Keratinocyte (primary cell): ENCODE measurements around the gene CA11. TPM values are rescaled to one million over a fixed set of nuclear protein-coding genes. Genes with fewer than 3 reads are reported as not detected.

Source experiments
- DNase-seq: peaks from one replicate; pipeline ENCODE4 v3.0.0-alpha.2; 2011; ENCODE audit warnings: low read depth, missing footprints, low spot score
- FAIRE-seq: peaks from 2 replicates; lab custom pipeline; 2011; peaks lifted over from hg19 to GRCh38; lab: Jason Lieb, UNC
- H2AFZ ChIP-seq: 2 replicates; pipeline ENCODE4 v1.6.0; 2012; ENCODE audit warnings: low read length, control low read depth, inconsistent platforms; ENCODE audit not compliant: control insufficient read depth
- H3K27ac ChIP-seq: 2 replicates; pipeline ENCODE4 v1.5.1; 2011; ENCODE audit warnings: low read length; ENCODE audit not compliant: control insufficient read depth, insufficient read depth
- H3K27me3 ChIP-seq: 3 replicates; pipeline ENCODE4 v1.6.0; 2011; ENCODE audit warnings: low read length; ENCODE audit not compliant: control insufficient read depth, insufficient read depth; ENCODE audit errors: extremely low read depth
- H3K36me3 ChIP-seq, 2 experiments: 2 replicates in 1 of 2; 3 replicates in 1 of 2; pipeline ENCODE4 v1.5.1; 2011; ENCODE audit warnings: low read length in 2 of 2, mild to moderate bottlenecking in 1 of 2; ENCODE audit not compliant: control insufficient read depth in 2 of 2, insufficient read depth in 2 of 2; ENCODE audit errors: extremely low read depth in 1 of 2
- H3K4me1 ChIP-seq: 3 replicates; pipeline ENCODE4 v1.5.1; 2011; ENCODE audit warnings: low read length; ENCODE audit not compliant: control insufficient read depth, insufficient read depth; ENCODE audit errors: extremely low read depth
- H3K4me2 ChIP-seq: 3 replicates; pipeline ENCODE4 v1.6.0; 2011; ENCODE audit warnings: low read depth, low read length; ENCODE audit not compliant: control insufficient read depth, insufficient read depth; ENCODE audit errors: extremely low read depth
- H3K4me3 ChIP-seq, 3 experiments: fragments of 200-600 bp in 1 of 3; sonication (generic) in 1 of 3; 2 replicates in 2 of 3; 3 replicates in 1 of 3; pipeline ENCODE4 v1.5.1; 2011 to 2016; ENCODE audit warnings: low read length in 3 of 3, mild to moderate bottlenecking in 3 of 3, control low read depth in 2 of 3, inconsistent platforms in 1 of 3, low read depth in 1 of 3, mixed read lengths in 1 of 3, mixed run types in 1 of 3, moderate library complexity in 1 of 3; ENCODE audit not compliant: control insufficient read depth in 2 of 3, insufficient read depth in 2 of 3; ENCODE audit errors: extremely low read depth in 1 of 3
- H3K79me2 ChIP-seq: 2 replicates; pipeline ENCODE4 v1.6.0; 2012; ENCODE audit warnings: low read length; ENCODE audit not compliant: control insufficient read depth, insufficient read depth
- H3K9ac ChIP-seq: 3 replicates; pipeline ENCODE4 v1.6.0; 2011; ENCODE audit warnings: low read length; ENCODE audit not compliant: control insufficient read depth, insufficient read depth; ENCODE audit errors: extremely low read depth
- H3K9me1 ChIP-seq: 3 replicates; pipeline ENCODE4 v1.6.0; 2011; ENCODE audit warnings: low read length; ENCODE audit not compliant: control insufficient read depth, insufficient read depth; ENCODE audit errors: extremely low read depth
- H3K9me3 ChIP-seq: 2 replicates; pipeline ENCODE4 v1.5.1; 2012; ENCODE audit warnings: low read depth, low read length; ENCODE audit not compliant: control insufficient read depth
- H4K20me1 ChIP-seq: 3 replicates; pipeline ENCODE4 v1.6.0; 2011; ENCODE audit warnings: low read length; ENCODE audit not compliant: control insufficient read depth, insufficient read depth; ENCODE audit errors: extremely low read depth
- EZH2 ChIP-seq: IDR thresholded peaks from one replicate; pipeline ENCODE4 v1.6.1; 2012; ENCODE audit warnings: inconsistent platforms, mild to moderate bottlenecking, low read length, moderate library complexity
- dilution Hi-C: fragments of 300-500 bp; cut with MboI; formaldehyde crosslinking; loops from one replicate; pipeline ENCODE4 v1.7.0; 2020; ENCODE audit warnings: low sequenced_read_pairs; ENCODE audit not compliant: extremely low pct_ligation_motif_present
- polyA plus RNA-seq, 5 experiments: library from polyadenylated mRNA; depleted of rRNA in 3 of 5; stranded (reverse) in 3 of 5; stranded (forward) in 1 of 5; unstranded in 1 of 5; fragments of >200 nt; gene quantifications; 1 replicate in 1 of 5; 2 replicates in 3 of 5; 3 replicates in 1 of 5; pipeline versions ENCODE4 v1.2.1 to v1.2.3, GENCODE V29; 2011 to 2012; ENCODE audit warnings: missing spikeins in 2 of 5, low read depth in 1 of 5, low replicate concordance in 1 of 5
- TF ChIP-seq, protein P1 (sequence below), 3 experiments: IDR thresholded peaks in 1 of 3; conservative IDR thresholded peaks in 1 of 3; optimal IDR thresholded peaks in 1 of 3; 2 replicates in 2 of 3; 3 replicates in 1 of 3; pipeline versions ENCODE3 to v1.5.1; 2011; ENCODE audit warnings: low read length in 3 of 3, mild to moderate bottlenecking in 3 of 3, moderate library complexity in 2 of 3, control low read depth in 1 of 3, inconsistent platforms in 1 of 3; ENCODE audit not compliant: insufficient read depth in 2 of 3; ENCODE audit errors: extremely low read depth in 1 of 3

CA11 gene
- polyA plus RNA-seq, 1 donor (not counting 4 experiments of a cell fraction or from before 2014, with no cell fraction given): 1.6 TPM

GRCh38 chr19:48673436-48674100 lies 27.6 kb upstream of the CA11 start:
- DNase-seq: no peak
- Histone ChIP-seq H3K4me1 (no peaks in the 10 kb centered on the region), H3K36me3 (no peaks in the 10 kb centered on the region), H4K20me1 (no peaks in the 10 kb centered on the region), H2AFZ (no peak overlapping the region), H3K27ac (no peak overlapping the region), H3K9ac (no peak overlapping the region), H3K27me3 (no peaks in the 10 kb centered on the region), H3K9me1 (no peaks in the 10 kb centered on the region), H3K79me2 (no peaks in the 10 kb centered on the region), H3K4me2 (no peak overlapping the region), H3K9me3 (no peaks in the 10 kb centered on the region), H3K4me3 (no peak overlapping the region)
- no peak for FAIRE-seq
- TF ChIP-seq, protein P1, sequence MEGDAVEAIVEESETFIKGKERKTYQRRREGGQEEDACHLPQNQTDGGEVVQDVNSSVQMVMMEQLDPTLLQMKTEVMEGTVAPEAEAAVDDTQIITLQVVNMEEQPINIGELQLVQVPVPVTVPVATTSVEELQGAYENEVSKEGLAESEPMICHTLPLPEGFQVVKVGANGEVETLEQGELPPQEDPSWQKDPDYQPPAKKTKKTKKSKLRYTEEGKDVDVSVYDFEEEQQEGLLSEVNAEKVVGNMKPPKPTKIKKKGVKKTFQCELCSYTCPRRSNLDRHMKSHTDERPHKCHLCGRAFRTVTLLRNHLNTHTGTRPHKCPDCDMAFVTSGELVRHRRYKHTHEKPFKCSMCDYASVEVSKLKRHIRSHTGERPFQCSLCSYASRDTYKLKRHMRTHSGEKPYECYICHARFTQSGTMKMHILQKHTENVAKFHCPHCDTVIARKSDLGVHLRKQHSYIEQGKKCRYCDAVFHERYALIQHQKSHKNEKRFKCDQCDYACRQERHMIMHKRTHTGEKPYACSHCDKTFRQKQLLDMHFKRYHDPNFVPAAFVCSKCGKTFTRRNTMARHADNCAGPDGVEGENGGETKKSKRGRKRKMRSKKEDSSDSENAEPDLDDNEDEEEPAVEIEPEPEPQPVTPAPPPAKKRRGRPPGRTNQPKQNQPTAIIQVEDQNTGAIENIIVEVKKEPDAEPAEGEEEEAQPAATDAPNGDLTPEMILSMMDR (optimal IDR thresholded peaks at IDR 0.05 in 1 of 3, IDR thresholded peaks at IDR 0.05 in 1 of 3, conservative IDR thresholded peaks at IDR 0.05 in 1 of 3; ENCODE audit: extremely low read depth in 1 of 3, insufficient read depth in 2 of 3, low read length in 3 of 3): no peak
- TF ChIP-seq EZH2: no peak
- dilution Hi-C loops: no loop called here

GRCh38 chr19:48672994-48673393 lies 27.0 kb upstream of the CA11 start, which contains the start of gene NTN5:
NTN5 (minus strand) TSS chr19:48673017; CDS start chr19:48670986, 2,031 bp downstream.
- Histone ChIP-seq H3K9me3 (no peaks in the 10 kb centered on the region), H3K4me3 (no peak within 1 kb of the TSS), H3K9ac (no peak within 1 kb of the TSS), H3K4me1 (no peaks in the 10 kb centered on the region), H4K20me1 (no peaks in the 10 kb centered on the region), H3K27me3 (no peaks in the 10 kb centered on the region), H3K36me3 (no peaks in the 10 kb centered on the region), H3K4me2 (no peak within 1 kb of the TSS), H3K79me2 (no peaks in the 10 kb centered on the region), H2AFZ (no peak within 1 kb of the TSS), H3K27ac (no peak within 1 kb of the TSS), H3K9me1 (no peaks in the 10 kb centered on the region)
- TF ChIP-seq EZH2: no peak
- TF ChIP-seq, protein P1 (optimal IDR thresholded peaks at IDR 0.05 in 1 of 3, IDR thresholded peaks at IDR 0.05 in 1 of 3, conservative IDR thresholded peaks at IDR 0.05 in 1 of 3; ENCODE audit: extremely low read depth in 1 of 3, insufficient read depth in 2 of 3, low read length in 3 of 3): no peak
- dilution Hi-C loops: no loop called here
- no peak for DNase-seq
- no peak for FAIRE-seq
